Stromal cell of bone marrow (primary cell): Measurements from ENCODE around the gene GABRG2.
"Not testable (repeated sequence)": the region's sequence is repeated elsewhere in the genome, so short reads cannot be mapped to it uniquely, and the experiment has no call there.

Source experiments
- DNase-seq: peaks from one replicate; pipeline ENCODE4 v3.0.0-alpha.2; 2012; ENCODE audit warnings: low read depth

The GABRG2 gene

GRCh38 chr5:162067655-162068411, at the start of gene GABRG2:
Gene GABRG2 (plus strand): TSS chr5:162067773. CDS start chr5:162068000, 227 bp downstream.
- no peak for DNase-seq

GRCh38 chr5:162025312-162025711, 42.3 kb upstream of the GABRG2 start:
- no peak for DNase-seq

DNA sequence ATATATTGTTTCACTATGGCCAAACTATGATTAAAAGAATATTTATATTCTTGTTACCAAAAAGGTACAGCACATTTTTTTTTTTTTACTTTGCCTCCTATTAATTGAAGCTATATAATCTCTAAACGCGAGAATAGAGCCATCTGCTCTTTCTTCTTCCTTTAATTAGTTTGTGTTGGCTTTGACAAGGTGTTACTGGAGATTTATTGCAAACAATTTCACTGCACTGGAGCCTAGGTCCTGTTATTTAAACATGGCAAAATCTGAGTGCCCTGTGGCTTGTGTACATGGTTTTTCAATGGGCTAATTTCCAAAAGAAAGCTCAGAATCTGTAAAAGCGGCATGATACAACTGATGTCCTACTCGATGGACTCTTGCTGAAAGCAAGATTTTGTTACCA, 40.8 kb upstream of the GABRG2 start:
- no peak for DNase-seq

DNA sequence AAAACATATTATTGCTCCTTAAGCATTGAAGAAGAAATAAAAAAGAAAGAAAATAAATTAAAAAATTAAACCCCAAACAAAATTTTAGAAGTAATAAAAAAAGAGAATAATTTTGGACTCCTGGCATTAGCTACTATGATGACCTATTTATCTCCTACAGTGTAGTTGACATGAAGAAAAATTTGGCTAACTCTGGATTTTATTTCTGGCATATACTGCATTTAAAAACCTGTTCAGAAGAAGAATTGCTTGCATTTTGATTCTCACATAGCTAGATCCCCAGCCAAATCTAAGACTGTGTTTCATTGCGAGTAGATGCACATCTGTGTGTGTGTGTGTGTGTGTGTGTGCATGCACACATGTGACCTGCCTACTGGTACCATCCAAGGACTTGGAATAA, 30.1 kb upstream of the GABRG2 start:
- DNase-seq, result no peak

GRCh38 chr5:162047279-162047678, 20.3 kb upstream of the GABRG2 start:
- no peak for DNase-seq

GRCh38 chr5:162052676-162053075, 14.9 kb upstream of the GABRG2 start:
- no peak for DNase-seq

GRCh38 chr5:162055095-162055494, 12.5 kb upstream of the GABRG2 start:
- not testable (repeated sequence) for DNase-seq

DNA sequence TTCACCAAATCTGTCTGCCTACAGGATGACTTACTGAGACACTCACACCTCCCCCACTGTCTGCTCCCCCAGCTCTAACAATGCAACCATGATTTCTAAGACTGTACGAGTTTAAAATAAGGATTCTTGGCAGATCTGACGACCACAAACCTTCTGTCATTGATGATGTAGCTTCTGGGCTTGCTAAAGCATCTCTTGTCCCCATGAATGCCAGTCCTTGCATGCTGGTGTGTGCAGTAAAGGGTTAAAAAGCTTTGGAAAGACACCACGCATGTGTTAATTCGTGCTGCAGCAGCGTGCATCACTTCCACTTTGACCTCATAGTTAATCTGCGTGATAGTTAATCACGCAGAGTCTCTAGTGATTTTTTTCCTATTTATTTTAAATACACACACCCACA, 411 bp upstream of the GABRG2 start:
- DNase-seq, result no peak

DNA sequence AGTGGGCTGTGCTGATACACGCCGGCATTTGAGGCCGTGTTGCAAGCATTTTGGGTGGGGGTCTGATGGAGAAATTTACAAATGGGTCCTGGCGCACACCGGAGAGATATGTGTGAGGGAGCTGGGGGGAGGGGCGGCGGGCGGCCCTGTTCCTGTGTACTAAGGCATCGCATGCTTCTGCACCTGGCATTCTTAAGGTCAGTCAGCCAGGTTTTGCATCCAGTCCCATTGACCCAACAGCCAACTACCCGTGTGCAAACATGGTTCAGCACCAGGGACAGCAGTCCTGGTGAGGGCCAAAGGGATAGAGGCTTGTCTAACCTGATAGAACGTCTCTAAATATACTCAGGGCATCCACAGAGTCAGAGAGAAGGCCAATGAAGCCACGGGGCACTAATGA, 839 bp downstream of the GABRG2 start:
- no peak for DNase-seq

GRCh38 chr5:162068936-162069335, 1.4 kb downstream of the GABRG2 start:
- no peak for DNase-seq

DNA sequence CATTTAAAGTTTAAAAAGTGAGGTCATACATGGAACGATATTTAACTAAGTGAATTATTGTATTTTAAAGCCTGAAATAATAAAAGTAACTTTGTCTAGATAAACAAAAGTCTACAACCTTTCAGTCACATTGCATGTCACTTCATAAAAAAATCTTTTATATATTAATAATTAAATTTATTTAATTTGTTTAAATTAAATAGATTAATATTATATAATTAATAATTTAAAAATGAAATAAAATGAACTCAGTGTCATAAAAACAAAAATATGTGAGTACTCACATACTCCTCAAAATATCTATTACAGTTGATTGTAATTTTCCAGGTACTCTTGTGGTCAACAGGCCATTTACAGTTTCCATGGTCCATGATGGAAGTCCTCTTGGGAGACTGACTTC, 11.2 kb downstream of the GABRG2 start:
- no peak for DNase-seq

- DNase-seq, result no peak
Observed at GRCh38 chr5:162091336-162091735, 23.8 kb downstream of the GABRG2 start.

- DNase-seq, result no peak
Observed at GRCh38 chr5:162096448-162096847, 28.9 kb downstream of the GABRG2 start.

- DNase-seq, result no peak
Observed at GRCh38 chr5:162107591-162107990, 40.0 kb downstream of the GABRG2 start.

DNA sequence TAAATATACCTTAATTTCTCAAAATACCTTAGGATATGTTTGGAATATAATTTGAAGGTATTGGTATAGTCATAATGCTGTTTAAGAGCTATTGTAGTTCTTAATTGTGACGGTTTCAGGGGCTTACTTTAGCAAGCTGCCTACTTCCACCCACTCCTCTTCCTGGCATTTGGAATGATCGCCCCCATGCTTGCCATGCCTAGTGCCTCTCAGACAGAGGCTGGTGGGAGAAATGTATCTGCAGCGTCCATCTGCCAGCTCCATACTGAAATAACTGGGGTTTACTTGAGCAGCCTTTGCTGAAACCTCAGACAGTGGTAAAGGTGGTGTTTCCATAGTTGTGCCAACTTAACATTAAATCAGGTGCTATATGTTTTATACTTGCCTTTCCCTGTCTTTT, 52.2 kb downstream of the GABRG2 start:
- DNase-seq, result no peak

- DNase-seq, result no peak
Observed at GRCh38 chr5:162128117-162128516, 60.5 kb downstream of the GABRG2 start.

DNA sequence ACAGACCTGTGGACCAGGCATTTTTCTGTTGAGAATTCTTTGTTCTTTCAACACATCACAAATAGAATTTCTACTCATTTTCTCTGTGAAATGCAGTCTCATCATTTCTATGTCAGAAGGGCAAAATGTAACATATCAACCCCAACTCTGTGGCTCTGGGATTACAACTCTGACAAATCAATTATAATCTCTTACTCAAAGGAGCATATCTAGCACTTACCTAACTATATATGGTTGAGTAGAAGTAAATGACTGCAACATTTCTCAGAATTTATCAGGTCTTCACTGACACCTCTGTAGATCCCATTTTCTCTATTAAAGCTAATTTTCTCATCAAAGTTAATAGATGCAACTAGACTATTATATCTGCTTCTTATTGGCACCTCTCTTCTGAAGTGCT, 64.8 kb downstream of the GABRG2 start:
- DNase-seq, result no peak

DNA sequence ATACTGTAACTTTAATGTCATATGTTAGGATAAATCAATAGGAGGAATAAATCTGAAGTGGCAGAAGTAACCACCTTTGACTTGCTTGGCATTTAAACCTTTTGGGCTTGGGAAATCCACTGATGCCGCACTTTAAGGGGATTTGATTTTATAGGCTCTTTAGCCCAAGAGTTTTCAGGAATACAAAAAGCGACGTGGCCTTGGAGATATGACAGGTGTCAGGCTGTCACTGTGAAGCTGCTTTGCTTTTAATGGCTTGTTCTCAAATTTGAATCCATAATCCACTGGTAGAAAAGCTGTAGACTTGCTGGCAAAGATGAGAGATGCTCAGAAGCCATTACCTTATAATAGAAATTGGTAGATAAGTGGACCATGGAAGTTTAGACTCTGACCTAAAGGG, 71.6 kb downstream of the GABRG2 start:
- DNase-seq, result no peak

DNA sequence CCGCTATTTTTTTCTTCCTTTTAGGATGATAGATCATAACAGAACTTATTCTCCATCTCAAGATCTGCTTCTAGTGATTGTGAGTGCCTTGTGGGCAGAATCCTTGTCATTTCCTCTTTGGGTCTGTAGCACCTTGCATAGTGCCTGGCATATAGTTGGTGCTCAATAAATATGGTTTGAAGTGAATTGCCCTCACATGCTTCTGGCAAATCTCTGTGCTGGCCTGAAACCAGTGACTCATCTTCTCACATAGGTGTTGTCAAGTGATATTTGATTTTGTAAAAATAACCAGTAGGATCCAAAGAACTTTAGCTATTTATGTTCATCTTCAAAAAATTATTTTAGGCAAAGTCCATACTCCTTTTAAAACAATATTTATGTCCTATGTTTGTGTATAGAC, 86.7 kb downstream of the GABRG2 start:
- DNase-seq, result no peak

DNA sequence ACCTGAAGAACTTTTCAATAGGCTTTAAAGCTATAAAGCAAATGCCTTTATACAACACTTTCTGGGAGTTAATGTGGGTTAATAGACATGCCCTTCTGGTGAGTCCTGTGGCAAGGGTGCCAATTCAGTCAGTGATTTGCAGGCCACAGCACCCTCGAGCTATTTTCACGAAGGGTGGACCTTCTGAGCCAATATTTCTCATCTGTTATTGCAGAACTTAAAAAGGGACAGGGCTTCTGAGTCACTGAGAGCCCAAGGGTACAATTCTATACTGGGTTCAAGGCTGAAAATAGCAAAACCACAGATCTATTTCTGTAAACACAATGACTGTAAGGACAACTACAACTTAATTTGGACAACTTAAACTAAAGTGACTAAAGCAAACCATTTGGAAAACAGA, 92.8 kb downstream of the GABRG2 start:
- DNase-seq, result no peak

- DNase-seq, result no peak
Observed at GRCh38 chr5:162163663-162164062, 96.1 kb downstream of the GABRG2 start.

- DNase-seq, result no peak
Observed at GRCh38 chr5:162174358-162174974, 106.9 kb downstream of the GABRG2 start.

DNA sequence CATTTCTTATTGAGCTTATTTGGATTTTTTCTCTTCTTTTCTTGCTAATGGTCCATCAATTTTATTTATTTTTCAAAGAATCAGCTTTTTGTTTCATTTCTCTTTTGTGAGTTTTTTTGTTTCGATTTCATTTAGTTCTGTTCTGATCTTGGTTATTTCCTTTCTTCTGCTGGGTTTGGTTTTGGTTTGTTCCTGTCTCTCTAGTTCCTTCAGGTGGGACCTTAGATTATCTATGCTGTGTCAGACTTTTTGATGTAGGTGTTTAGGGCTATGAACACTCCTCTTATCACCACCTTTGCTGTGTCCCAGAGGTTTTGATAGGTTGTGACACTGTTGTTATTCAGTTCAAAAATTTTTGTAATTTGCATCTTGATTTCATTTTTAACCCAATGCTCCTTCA, 119.8 kb downstream of the GABRG2 start:
- DNase-seq, result no peak

- DNase-seq, result no peak
Observed at GRCh38 chr5:162189719-162190118, 122.1 kb downstream of the GABRG2 start.
